Neuronal stem cell (in vitro differentiated cells): ENCODE data around the gene MANF.
A peak's percentile ranks its signal among the peaks of the same experiment; 100 is the strongest.

ENCODE experiments used
- DNase-seq: peaks from one replicate; pipeline ENCODE4 v3.0.0-alpha.2; 2013; ENCODE audit warnings: low spot score
- H2AFZ ChIP-seq: one replicate; pipeline ENCODE4 v1.6.1; 2013; ENCODE audit warnings: mild to moderate bottlenecking, low read length, inconsistent platforms
- H2AK5ac ChIP-seq: 2 replicates; pipeline ENCODE4 v1.6.1; 2013; ENCODE audit warnings: low read depth, mild to moderate bottlenecking, inconsistent platforms, low read length, moderate library complexity, mixed read lengths
- H2BK120ac ChIP-seq: 2 replicates; pipeline ENCODE4 v1.6.1; 2013; ENCODE audit warnings: low read depth, mild to moderate bottlenecking, inconsistent platforms, low read length, moderate library complexity, mixed read lengths
- H2BK12ac ChIP-seq: one replicate; pipeline ENCODE4 v1.6.1; 2013; ENCODE audit warnings: low read length, inconsistent platforms
- H2BK15ac ChIP-seq: 2 replicates; pipeline ENCODE4 v1.6.1; 2013; ENCODE audit warnings: mild to moderate bottlenecking, low read length, inconsistent platforms, mixed read lengths
- H2BK5ac ChIP-seq: one replicate; pipeline ENCODE4 v1.6.1; 2013; ENCODE audit warnings: inconsistent platforms, mild to moderate bottlenecking, low read length, moderate library complexity
- H3K14ac ChIP-seq: one replicate; pipeline ENCODE4 v1.6.1; 2013; ENCODE audit warnings: low read length, inconsistent platforms
- H3K18ac ChIP-seq: 2 replicates; pipeline ENCODE4 v1.6.1; 2013; ENCODE audit warnings: low read length, inconsistent platforms
- H3K23ac ChIP-seq: 2 replicates; pipeline ENCODE4 v1.6.1; 2013; ENCODE audit warnings: low read depth, mild to moderate bottlenecking, mixed read lengths, low read length, inconsistent platforms; ENCODE audit not compliant: poor library complexity
- H3K27ac ChIP-seq: replicated peaks from 3 replicates; pipeline ENCODE4 v1.5.1; 2013; ENCODE audit warnings: low read length, inconsistent platforms
- H3K27me3 ChIP-seq, 3 experiments: 2 replicates each; pipeline ENCODE4 v1.6.1; 2013; ENCODE audit warnings: low read length in 3 of 3, mild to moderate bottlenecking in 2 of 3, inconsistent platforms in 1 of 3, low read depth in 1 of 3, mixed read lengths in 1 of 3, moderate library complexity in 1 of 3; ENCODE audit not compliant: control insufficient read depth in 3 of 3, insufficient read depth in 3 of 3
- H3K36me3 ChIP-seq, 2 donors: replicated peaks in 1 of 2; 2 replicates each; pipeline ENCODE4 v1.6.1; 2013; ENCODE audit warnings: low read length in 2 of 2; ENCODE audit not compliant: control insufficient read depth in 2 of 2, insufficient read depth in 2 of 2
- H3K4ac ChIP-seq: 2 replicates; pipeline ENCODE4 v1.6.1; 2013; ENCODE audit warnings: inconsistent platforms, mild to moderate bottlenecking, low read length, moderate library complexity
- H3K4me1 ChIP-seq, 2 donors: 1 replicate in 1 of 2; 2 replicates in 1 of 2; pipeline ENCODE4 v1.6.1; 2013; ENCODE audit warnings: low read length in 2 of 2, low read depth in 1 of 2; ENCODE audit not compliant: control insufficient read depth in 2 of 2, insufficient read depth in 1 of 2
- H3K4me2 ChIP-seq: one replicate; pipeline ENCODE4 v1.6.1; 2013; ENCODE audit warnings: mild to moderate bottlenecking, low read length, inconsistent platforms; ENCODE audit not compliant: insufficient read depth, poor library complexity, severe bottlenecking
- H3K4me3 ChIP-seq, 2 donors: 2 replicates each; pipeline ENCODE4 v1.5.1; 2013; ENCODE audit warnings: low read length in 2 of 2, mild to moderate bottlenecking in 2 of 2, inconsistent platforms in 1 of 2, moderate library complexity in 1 of 2
- H3K79me1 ChIP-seq: one replicate; pipeline ENCODE4 v1.6.1; 2013; ENCODE audit warnings: low read depth, mild to moderate bottlenecking, inconsistent platforms, low read length, moderate library complexity
- H3K9ac ChIP-seq: one replicate; pipeline ENCODE4 v1.6.1; 2013; ENCODE audit warnings: mild to moderate bottlenecking, low read depth, low read length, inconsistent platforms; ENCODE audit not compliant: poor library complexity
- H3K9me3 ChIP-seq, 2 donors: replicated peaks in 1 of 2; 2 replicates each; pipeline versions ENCODE3 to v1.6.1; 2013; ENCODE audit warnings: low read length in 2 of 2, mild to moderate bottlenecking in 2 of 2, inconsistent platforms in 1 of 2, low read depth in 1 of 2, mixed read lengths in 1 of 2, moderate library complexity in 1 of 2; ENCODE audit not compliant: control insufficient read depth in 2 of 2, insufficient read depth in 1 of 2
- H4K8ac ChIP-seq: one replicate; pipeline ENCODE4 v1.6.1; 2013; ENCODE audit warnings: low read depth, mild to moderate bottlenecking, inconsistent platforms, low read length, moderate library complexity
- H4K91ac ChIP-seq: one replicate; pipeline ENCODE4 v1.6.1; 2013; ENCODE audit warnings: low read length, low read depth, mild to moderate bottlenecking, inconsistent platforms; ENCODE audit not compliant: poor library complexity
- WGBS, 2 donors: extraction: QIAGEN DNeasy Blood & Tissue Kit; methylation state at CpG; one replicate each; pipeline ENCODE4 v1.1.7; 2013; ENCODE audit warnings: missing lambda C conversion rate in 2 of 2, mixed read lengths in 1 of 2; ENCODE audit not compliant: insufficient read length in 2 of 2, insufficient replicate concordance in 1 of 2; ENCODE audit errors: extremely low coverage in 2 of 2; 5-methylcytosine and 5-hydroxymethylcytosine counted together

Gene MANF

GRCh38 chr3:51378065-51378464 is 7.0 kb upstream of the MANF start:
- Histone ChIP-seq H3K4me2 (no peak overlapping the region), H3K36me3 (peaks cover 0 to 12% of the 10 kb centered on the region in 2 donors), H2AK5ac (no peak overlapping the region), H3K9ac (no peak overlapping the region), H2BK120ac (no peak overlapping the region), H3K4ac (no peak overlapping the region), H3K9me3 (no peaks in the 10 kb centered on the region), H3K4me1 (no peaks in the 10 kb centered on the region), H3K4me3 (no peak overlapping the region), H4K91ac (no peak overlapping the region), H4K8ac (no peak overlapping the region), H3K27me3 (peaks cover 0 to 27% (median 0%) of the 10 kb centered on the region in 3 experiments), H2BK12ac (no peak overlapping the region), H3K23ac (no peak overlapping the region), H2BK5ac (no peak overlapping the region), H3K14ac (no peak overlapping the region), H3K79me1 (no peaks in the 10 kb centered on the region), H3K27ac (no peak overlapping the region), H3K18ac (no peak overlapping the region), H2AFZ (no peak overlapping the region), H2BK15ac (no peak overlapping the region)
- no CpG with 5 or more reads among the region's 5 CpGs for WGBS, 2 donors
- no peak for DNase-seq

- Histone ChIP-seq H3K4me2 (no peak overlapping the region), H3K4me1 (peaks cover 0 to 4% of the 10 kb centered on the region in 2 donors), H2AK5ac (no peak overlapping the region), H3K79me1 (no peaks in the 10 kb centered on the region), H3K4me3 (no peak overlapping the region), H2BK12ac (no peak overlapping the region), H2BK120ac (no peak overlapping the region), H3K18ac (no peak overlapping the region), H4K91ac (no peak overlapping the region), H2BK5ac (peak overlapping the region; percentile 43), H3K36me3 (peaks cover 0 to 12% of the 10 kb centered on the region in 2 donors), H3K9ac (no peak overlapping the region), H3K4ac (no peak overlapping the region), H3K27me3 (peaks cover 0 to 27% (median 0%) of the 10 kb centered on the region in 3 experiments), H3K27ac (no peak overlapping the region), H3K14ac (no peak overlapping the region), H3K23ac (no peak overlapping the region), H3K9me3 (no peaks in the 10 kb centered on the region), H2BK15ac (no peak overlapping the region), H2AFZ (no peak overlapping the region), H4K8ac (no peak overlapping the region)
- no peak for DNase-seq
- WGBS, 2 donors = no CpG with 5 or more reads among the region's 2 CpGs
Measured at GRCh38 chr3:51378726-51379125, 6.4 kb upstream of the MANF start.

DNA sequence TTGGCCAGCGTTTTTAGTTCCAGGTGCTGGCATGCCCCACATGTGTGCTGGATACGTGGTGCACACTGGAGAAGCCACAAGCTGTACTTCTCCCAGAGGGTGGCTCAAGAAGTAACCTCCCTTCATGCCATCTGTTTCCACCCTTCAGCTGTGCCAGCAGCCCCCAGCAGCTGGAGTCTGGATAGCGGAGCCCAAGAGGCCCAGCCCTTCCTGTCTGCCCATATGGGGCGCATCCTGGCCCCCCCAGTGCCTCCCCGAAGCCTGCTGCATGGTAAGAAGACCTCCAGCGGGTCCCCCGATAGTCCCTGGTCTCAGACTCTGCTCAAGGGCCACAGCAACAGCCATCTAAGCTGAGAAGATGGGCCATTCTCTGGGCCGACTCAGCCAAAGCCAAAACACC is 5.8 kb upstream of the MANF start:
- H4K8ac ChIP-seq = no peak overlapping the region
- H3K23ac ChIP-seq = no peak overlapping the region
- peak overlapping the region; percentile 43 for H2BK5ac ChIP-seq
- no peaks in the 10 kb centered on the region for H3K9me3 ChIP-seq
- H2BK120ac ChIP-seq = no peak overlapping the region
- H3K4ac ChIP-seq = no peak overlapping the region
- H3K4me1 ChIP-seq = peaks cover 0 to 4% of the 10 kb centered on the region in 2 donors
- H2AFZ ChIP-seq = no peak overlapping the region
- H3K18ac ChIP-seq = no peak overlapping the region
- H2BK12ac ChIP-seq = no peak overlapping the region
- H3K79me1 ChIP-seq = no peaks in the 10 kb centered on the region
- no peak overlapping the region for H3K9ac ChIP-seq
- no peak for DNase-seq
- peaks cover 0 to 27% (median 0%) of the 10 kb centered on the region in 3 experiments for H3K27me3 ChIP-seq
- no peak overlapping the region for H3K14ac ChIP-seq
- no peak overlapping the region for H3K4me2 ChIP-seq
- H3K4me3 ChIP-seq = no peak overlapping the region
- no peak overlapping the region for H4K91ac ChIP-seq
- WGBS, 2 donors = no CpG with 5 or more reads among the region's 8 CpGs
- H3K36me3 ChIP-seq = peaks cover 0 to 12% of the 10 kb centered on the region in 2 donors
- no peak overlapping the region for H2AK5ac ChIP-seq
- H3K27ac ChIP-seq = no peak overlapping the region
- no peak overlapping the region for H2BK15ac ChIP-seq

DNA sequence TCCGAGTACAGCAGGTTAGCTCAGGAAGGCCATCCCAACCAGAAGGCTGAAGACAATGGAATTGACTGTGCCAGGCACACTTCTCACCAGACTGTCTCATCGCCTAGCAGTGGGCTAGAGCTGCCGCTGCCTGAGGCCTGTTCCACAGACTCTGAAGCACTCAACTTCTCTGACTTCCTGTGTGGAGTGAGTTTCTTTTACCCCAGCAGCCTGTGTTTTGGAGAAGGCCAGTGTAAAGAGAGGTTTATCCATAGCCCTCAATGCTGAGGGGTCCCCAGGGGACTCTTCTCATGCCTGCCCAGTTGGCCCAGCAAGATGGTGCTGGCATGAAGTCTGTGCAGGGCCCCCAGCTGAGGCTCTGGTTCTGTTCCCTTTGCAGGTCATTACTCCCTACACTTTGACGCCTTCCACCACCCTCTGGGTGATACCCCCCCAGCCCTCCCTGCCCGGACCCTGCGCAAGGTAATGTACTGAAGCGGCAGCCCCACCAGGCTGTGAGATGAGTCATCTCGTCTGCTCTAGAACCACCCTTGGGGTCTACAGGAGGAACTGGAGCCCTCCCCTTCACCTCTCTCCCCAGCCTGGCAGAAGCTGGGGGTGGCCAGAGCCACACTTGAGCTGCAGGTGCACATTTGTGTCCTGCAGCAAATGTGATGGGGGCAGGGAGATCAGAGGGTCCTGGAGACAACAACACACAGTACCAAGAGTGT is 5.2 kb upstream of the MANF start:
- no peaks in the 10 kb centered on the region for H3K79me1 ChIP-seq
- no CpG with 5 or more reads among the region's 8 CpGs for WGBS, 2 donors
- H3K4me1 ChIP-seq = peaks cover 0 to 4% of the 10 kb centered on the region in 2 donors
- no peak overlapping the region for H2BK120ac ChIP-seq
- no peaks in the 10 kb centered on the region for H3K9me3 ChIP-seq
- no peak overlapping the region for H3K4me2 ChIP-seq
- no peak overlapping the region for H4K8ac ChIP-seq
- no peak overlapping the region for H4K91ac ChIP-seq
- no peak overlapping the region for H3K9ac ChIP-seq
- no peak for DNase-seq
- H3K4ac ChIP-seq = no peak overlapping the region
- peaks cover 0 to 23% (median 0%) of the 10 kb centered on the region in 3 experiments for H3K27me3 ChIP-seq
- H2BK15ac ChIP-seq = no peak overlapping the region
- H2AK5ac ChIP-seq = no peak overlapping the region
- peaks cover 0 to 9% of the 10 kb centered on the region in 2 donors for H3K36me3 ChIP-seq
- no peak overlapping the region for H2BK5ac ChIP-seq
- no peak overlapping the region for H3K14ac ChIP-seq
- no peak overlapping the region for H2BK12ac ChIP-seq
- H3K27ac ChIP-seq = no peak overlapping the region
- H3K18ac ChIP-seq = no peak overlapping the region
- H3K23ac ChIP-seq = no peak overlapping the region
- H2AFZ ChIP-seq = no peak overlapping the region
- H3K4me3 ChIP-seq = no peak overlapping the region
